GM18498 (cell line): ENCODE data around the gene ZC3H7B.

Source experiments
- ATAC-seq: cut with Tn5 transposase; IDR thresholded peaks from one replicate; pipeline ENCODE4 v1.9.1; 2021; ENCODE audit warnings: mild to moderate bottlenecking, moderate library complexity; ENCODE audit not compliant: unreplicated experiment

ZC3H7B gene

DNA sequence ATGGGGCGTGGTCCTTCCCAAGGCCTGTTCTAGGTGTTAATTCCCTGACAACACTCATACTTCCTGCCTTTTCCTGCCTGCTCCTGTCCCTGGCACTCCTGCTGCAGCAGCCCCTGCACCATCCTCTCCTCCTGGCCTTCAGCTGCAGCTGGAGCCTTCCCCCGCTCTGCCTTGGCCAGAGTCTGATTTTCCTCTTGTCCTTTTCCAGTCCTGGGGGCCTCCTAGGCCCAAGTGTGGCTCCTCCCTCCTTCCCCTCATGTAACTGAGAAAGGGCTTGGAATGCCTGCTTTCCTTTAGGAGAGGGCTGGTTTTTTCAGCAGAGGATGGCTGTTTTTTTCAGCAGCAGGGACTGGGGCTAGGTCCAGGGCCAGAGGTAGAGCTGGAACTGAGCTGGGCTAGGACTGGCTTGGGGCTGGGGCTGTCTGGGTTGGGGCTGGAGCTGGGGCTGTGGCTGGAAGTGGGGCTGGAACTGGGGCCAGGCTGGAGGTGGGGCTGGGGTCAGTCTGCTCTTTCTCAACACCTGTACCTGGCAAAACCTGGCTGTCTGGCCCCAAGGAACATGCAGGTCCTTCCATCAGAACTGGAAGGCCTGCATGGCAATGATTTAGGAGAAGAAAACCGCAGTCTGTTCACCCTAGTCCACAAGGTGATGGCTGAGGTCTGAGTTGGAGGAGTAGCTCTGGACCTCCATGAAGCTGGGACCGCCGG, 23.6 kb downstream of the ZC3H7B start:
- no peak for ATAC-seq

DNA sequence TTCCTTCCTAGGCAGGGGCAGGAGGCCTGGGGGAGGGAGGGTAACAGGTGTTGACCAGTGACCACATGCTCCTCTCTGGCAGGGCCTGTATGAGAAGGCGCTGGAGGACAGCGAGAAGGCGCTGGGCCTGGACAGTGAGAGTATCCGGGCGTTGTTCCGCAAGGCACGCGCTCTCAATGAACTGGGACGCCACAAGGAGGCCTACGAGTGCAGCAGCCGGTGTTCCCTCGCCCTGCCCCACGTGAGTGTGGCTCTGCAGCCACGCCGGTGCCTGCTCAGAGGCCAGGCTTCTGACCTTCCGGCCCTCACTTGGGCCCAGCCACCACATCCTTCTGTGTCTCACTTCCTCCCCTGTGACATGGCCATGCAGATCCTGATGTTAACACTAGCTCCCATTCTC, 25.8 kb downstream of the ZC3H7B start:
- ATAC-seq = no peak

DNA sequence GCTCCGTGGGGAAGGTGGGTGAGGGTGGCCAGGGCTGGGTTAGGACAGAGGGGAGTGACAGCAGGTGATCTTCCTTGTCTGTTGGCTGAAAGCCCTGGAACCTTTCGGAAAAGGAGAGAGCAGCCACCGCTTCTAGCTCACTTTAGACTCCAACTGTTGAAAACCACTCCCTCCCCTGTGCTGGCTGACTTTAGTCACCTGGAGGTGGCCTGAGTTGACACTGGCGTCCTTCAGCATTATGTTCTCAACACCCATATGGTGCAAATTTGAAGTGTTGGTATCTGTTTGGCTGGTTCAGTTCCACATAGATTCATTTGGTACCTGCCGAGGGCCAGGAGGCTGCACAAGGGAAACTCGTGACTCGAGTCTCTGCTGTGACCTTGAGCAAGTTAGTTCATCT, 28.8 kb downstream of the ZC3H7B start:
- no peak for ATAC-seq

DNA sequence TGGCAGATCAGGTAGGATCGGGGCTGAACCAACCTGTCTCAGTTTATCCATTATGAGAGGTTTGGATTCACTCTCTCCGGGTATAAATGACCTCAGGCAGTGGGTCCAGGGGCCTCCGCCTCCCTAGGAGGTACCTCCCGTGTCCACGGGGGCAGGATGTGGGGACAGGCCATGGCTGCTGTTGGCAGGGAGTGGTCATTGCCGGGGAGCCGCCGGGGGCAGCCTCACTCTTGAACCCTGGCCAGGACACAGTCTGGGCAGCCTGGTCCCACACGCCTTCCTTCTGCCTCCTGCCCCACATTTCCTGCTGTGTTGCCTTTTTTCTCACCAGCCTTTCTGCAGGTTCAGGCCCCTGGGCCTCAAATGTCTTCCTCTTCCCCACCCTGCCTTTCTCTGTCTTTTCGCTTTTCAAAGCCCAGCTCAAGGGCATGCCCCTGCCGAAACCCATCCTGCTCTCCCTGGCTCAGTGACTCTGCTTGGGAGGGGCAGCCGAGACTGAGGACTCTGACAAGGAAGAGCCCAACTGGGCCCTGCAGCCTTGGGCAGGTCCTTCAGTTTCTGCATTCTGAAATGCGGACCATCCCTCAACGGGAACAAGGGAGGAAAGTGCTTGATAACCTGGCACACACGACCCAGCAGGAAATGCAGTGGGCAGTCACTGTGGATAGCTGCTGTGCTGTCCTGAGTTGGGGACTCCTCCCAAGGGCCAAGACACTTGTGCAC, 31.1 kb downstream of the ZC3H7B start:
- no peak for ATAC-seq

DNA sequence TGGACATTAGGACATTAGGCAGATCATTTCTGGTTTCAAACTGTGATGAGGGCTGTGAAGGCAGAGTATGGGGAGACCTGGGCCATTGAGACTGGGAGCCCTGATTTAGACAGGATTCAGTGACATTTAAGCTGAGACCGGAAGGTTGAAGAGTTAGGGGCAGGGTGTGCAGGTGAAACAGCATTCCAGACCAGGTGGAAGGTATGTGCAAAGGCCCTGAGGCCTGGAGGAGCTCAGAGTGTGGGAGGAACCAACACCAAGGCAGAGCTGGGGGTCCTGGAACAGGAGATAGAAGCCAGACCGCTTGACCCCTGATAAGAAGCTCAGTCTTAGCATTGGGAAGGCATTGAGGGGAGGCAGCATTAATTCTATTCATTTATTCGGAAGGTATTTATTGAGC, 32.5 kb downstream of the ZC3H7B start:
- no peak for ATAC-seq

DNA sequence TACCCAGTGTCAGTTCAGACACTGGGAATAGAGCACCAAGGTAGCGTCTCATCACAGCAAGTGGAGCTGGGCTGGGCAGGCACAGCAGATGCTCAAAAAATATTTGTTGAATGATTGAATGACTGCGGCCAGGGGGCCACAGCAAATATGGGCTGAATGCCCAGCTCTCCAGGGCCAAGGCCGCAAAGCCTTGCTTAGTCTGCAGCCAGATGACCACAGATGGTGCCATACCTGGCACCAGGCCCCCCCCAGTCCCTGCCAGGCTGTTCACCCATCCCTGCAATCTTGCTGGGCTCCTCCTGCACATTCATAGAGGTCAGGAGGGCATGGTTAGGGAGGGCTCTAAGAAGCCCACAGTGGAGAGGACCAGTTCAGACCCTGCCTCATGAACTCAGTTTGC, 32.9 kb downstream of the ZC3H7B start:
- no peak for ATAC-seq

DNA sequence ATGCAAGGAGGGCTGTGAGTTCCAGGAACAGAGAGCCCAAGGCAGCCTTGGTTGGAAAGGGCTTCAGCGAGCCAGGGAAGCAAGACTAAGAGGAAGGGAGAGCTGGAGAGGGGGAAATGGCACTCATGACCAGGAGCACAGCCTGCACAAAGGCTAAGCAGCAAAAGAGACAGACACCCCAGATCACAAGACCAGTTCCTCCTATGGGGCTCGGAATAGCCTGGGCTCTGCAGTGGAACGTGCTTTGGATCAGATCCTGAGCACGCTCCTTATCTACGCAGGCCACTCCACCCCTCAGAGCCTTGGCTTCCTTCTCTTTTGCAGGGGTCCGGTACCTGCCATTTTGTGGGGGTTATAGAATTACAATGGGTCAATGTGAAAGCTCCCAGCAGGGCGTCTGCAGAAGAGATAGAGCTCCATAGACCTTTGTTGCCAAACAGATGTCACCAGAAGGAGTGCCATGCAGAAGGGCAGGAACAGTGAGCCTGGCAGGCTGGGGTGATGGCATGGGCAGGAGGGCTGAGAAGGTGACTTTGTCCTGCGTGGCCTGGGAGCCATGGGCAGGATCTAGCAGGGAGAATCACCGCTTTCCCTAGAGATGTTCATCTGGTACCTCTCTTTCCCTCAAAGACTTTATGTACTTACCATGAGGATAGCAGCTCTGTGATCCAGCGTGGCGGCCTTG, 33.8 kb downstream of the ZC3H7B start:
- no peak for ATAC-seq

DNA sequence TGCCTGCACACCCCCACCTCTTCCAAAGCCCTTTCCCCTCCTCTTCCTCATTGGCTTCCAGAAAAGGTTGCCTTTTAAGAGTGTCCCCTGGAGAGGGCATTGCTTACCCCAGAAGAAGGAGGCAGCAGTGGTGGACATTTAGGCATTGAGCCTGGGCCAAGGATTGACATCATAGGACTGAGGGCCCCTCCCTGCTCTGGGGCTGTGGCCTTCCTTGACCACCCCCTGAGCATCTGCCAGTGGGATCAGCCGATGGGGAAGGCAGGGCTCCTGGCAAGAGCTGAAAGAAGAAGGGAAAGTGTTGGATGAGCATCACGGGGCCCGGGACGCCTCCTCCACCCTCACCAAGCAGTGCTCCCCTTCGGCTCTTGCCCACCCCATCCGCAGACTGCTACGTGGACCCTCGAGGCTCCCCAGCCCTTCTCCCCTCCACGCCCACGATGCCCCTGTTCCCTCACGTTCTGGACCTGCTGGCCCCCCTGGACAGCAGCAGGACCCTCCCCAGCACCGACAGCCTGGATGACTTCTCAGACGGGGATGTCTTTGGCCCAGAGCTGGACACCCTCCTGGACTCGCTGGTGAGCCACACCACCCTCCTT, 37.4 kb downstream of the ZC3H7B start:
- ATAC-seq = no peak

DNA sequence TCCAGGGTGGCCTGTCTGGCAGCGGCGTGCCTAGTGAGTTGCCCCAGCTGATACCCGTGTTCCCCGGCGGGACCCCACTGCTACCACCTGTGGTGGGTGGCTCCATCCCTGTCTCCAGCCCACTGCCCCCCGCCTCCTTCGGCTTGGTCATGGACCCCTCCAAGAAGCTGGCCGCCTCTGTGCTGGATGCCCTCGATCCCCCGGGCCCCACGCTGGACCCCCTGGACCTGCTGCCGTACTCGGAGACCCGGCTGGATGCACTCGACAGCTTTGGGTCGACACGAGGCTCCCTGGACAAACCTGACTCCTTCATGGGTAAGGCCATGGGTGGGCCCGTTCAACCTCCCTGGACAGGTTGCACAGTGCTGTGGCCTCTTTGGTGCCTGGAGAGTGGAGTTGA, 38.5 kb downstream of the ZC3H7B start:
- ATAC-seq = no peak

DNA sequence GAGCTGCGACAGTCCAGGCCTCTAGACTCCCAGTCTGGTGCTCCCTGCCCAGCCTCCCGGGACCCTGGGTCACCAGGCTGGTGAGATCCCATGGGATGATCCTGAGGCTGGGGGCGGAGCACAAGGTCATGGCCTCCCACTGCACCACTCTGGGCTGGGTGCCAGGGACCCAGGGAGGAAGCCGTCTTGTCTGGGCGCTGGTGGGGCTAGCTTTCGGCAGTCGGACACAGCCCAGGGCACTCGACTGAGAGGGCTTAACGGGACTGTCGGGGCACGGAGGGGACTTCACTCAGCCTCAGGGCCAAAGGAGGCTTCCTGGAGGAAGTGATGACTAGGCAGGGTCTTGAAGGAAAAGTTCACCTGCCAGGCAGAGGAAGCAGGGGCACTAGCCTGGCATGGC, 39.0 kb downstream of the ZC3H7B start:
- ATAC-seq = no peak

DNA sequence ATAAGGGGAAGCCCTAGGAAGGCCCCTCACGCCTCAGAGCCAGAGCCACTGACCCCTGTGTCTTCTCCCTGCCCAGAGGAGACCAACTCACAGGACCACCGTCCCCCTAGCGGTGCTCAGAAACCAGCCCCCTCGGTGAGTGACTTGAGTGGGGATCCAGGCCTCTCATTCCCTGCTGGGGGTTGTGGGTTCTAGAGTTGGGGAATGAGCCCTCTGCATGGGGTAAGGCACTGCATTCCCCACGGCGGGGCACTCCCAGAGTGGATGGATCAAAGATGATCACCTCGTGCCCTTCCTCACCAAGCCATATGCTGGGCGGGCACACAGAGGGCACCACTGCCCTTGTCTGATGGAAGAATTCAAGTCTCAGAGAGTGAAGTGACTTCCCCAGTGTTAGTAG, 39.7 kb downstream of the ZC3H7B start:
- ATAC-seq = no peak

DNA sequence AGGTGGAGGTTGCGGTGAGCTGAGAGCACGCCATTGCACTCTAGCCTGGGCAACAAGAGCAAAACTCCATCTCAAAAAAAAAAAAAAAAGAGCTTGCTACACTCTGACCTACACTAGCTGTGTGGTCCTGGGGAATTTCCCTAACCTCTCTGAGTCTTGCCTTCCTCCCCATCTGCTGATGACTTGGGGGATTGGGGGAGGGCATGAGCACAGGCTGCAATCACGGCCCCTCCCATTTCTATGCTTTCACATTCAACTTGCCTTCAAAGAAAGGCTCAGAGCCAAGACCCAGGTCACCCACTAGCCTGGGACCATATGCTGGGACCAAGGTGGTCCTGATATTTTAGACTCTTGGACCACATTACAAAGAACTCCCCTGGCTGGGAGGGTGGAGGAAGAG, 40.7 kb downstream of the ZC3H7B start:
- ATAC-seq = no peak

DNA sequence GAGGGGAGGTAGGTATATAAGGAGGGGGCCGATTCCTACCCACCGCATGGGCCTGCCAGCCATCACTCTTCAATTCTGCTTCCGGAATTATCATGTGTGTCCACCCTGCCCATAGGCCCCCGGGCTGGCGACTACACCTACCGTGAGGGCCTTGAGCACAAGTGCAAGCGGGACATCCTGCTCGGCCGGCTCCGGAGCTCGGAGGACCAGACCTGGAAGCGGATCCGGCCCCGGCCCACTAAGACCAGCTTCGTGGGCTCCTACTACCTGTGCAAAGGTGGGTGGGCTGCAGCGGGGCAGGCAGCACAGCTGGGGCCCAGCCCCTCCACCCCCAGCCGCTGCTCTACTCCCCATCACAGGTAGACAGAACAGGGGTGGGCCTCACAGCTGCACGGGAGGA, 42.0 kb downstream of the ZC3H7B start:
- no peak for ATAC-seq

DNA sequence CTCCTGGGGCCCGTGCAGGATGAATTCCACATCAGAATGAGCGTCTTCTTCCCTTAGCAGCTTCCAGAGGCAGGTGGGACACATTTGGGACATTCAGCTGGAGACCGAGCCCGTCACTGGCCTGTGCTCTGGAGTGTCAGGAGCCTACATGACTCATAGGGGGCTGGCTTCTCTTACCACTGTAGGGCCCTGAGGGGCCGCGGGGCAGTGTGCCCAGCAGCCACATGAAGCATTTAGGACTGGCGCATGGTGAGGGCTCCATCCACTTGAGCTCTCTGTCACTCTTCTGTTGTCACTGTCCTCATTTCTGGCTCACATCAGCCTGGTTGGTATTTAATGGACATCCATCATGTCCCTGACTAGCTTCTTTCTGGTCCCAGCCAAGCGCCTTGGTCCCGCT, 42.4 kb downstream of the ZC3H7B start:
- ATAC-seq = no peak

DNA sequence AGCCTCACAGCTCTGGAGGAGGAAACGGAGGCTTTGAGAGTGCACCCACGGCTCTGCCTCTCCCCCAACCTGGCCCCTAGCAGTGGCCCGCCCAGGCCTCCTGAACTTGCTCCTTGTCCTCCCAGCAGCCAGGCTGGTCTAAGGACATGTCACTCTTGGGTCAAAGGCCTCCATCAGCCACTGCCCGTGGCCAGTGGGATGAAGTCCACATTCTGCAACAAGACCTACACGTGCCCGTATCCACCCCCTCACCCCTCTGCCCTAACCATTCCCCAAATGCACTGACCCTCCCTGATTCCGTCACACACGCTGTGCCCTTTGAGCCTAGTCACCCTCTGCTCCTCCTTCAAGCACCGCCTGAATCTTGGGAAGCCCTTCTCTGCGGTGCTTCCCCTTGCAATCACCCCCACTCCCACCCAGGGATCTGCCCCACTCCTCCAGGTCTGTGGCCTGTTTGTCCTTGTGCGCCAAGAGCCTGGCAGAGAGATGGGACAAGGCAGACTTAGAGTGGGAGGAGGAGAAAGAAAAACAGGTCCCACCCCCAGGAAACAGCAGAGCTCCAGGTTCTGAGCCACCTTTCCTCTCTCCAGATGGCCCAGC, 43.0 kb downstream of the ZC3H7B start:
- ATAC-seq = no peak

DNA sequence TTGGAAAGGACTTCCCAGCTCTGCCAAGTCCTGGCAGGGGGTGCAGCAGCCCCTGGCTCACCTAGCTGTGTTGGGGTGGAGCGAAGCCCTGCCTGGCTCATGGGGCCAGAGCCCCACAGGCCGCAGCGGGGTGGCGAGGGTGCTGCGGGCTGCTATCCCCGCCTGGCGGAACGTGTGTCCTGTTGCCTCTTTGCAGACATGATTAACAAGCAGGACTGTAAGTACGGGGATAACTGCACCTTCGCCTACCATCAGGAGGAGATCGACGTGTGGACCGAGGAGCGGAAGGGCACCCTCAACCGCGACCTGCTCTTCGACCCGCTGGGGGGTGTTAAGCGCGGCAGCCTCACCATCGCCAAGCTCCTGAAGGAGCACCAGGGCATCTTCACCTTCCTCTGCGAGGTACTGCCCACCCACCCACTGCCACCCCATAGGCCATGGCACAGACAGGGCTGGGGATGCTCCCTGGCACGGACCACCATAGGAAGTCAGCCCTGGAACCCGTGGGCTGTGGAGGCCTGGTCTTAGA, 44.5 kb downstream of the ZC3H7B start:
- no peak for ATAC-seq

DNA sequence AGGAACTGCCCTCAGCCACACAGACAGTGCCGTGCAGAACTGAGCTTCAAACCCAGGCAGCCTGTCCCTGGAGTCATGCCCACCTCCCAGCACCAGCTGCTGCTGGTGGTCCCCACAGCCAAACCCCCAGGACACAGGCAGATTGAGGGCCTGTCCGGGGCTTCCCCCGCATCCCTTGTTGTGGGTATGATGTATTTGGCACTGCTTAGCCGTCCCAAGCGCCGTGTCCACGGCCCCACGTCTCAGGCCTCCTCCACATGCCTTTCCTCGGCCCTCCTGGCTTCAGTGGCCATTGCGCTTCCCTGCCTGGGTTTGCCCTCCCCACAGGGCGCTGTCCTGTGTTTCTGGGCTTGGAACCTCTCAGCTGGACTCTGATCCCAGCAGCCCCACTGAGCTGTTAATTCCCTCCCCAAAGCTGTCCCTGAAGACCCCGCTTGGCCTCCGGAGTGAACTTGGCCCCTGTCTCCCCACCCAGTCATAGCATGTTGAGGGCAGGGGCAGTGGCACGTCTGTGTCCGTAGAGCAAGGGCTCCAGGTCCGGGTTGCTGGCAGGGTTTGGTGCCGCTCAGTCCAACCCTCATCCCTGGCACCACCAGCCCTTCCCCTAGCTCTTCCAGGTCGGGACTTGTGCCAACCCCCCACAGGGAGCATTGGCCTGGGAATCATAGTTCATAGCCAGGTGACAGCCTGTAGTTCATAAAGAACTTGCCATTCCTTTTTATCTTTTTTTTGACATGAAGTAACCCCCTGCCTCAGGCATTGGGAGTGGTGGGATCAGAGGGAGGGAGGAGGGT, 45.9 kb downstream of the ZC3H7B start:
- ATAC-seq = no peak

DNA sequence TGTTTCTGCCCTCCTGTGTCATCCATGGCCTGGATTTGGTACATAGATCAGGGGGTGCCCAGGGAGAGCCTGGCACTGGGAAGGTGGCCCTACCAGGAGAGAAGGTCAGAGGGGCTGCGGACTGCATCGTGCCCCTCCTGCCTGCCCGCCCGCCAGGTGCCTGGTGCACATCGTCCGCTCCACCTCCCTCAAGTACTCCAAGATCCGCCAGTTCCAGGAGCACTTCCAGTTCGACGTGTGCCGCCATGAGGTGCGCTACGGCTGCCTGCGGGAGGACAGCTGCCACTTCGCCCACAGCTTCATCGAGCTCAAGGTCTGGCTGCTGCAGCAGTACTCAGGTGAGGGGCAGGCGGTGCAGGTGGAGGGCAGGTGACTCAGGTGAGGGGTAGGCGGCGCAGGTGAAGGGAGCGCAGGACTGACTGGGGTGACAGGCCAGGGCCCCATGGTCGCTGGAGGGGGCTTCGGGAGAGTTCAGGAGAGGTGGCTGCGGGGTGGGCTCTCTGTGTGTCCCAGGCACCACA, 47.7 kb downstream of the ZC3H7B start:
- no peak for ATAC-seq

DNA sequence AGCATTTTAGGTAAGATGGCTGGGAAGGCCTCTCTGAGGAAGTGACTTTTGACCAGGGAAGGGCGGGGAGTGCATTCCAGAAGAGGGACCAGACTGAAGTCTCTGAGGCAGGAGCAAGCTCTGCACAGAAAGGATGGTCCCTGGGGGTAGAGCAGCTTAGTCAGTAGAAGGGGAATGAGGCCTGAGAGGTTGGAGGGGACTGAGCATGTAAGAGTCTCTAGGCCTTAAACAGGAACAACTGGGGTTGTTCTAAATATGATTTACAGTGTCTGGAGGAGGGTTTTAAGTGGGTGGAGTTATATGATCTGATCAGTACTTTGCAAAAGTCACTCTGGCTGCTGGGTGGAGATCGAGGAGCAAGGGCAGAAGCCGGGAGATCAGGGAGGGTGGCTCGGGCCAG, 48.8 kb downstream of the ZC3H7B start:
- ATAC-seq = no peak

DNA sequence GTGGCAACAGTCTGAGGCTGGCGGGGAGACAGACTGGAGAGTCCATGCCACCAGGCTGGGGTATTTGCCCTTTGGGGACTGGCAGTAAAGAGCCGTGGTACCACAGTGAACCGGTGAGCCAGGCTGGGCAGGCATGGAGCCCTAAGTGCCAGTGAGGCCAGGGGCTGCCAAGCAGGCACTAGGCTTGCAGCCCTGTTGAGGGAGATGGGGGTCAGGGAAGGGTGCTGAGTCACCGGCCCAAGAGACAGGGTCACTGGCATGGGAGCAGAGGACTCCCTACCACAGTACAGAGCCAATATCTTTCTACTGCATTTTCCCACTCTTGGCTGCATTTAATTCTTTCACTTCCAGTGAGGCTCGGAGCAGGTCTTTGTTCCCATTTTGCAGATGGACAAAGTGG, 49.7 kb downstream of the ZC3H7B start:
- ATAC-seq = no peak
